ENCODE results near the gene IL17RD. TPM values are rescaled to one million over a fixed set of nuclear protein-coding genes. Genes with fewer than 3 reads are reported as not detected.

The IL17RD gene
- total and polyA plus RNA-seq, 2 of the 13 experiments (the other 11 are each of a cell fraction or from before 2014, with no cell fraction given) = 0.28 to 0.31 TPM

GRCh38 chr3:57160076-57160764 is 4.9 kb downstream of the IL17RD start (continued):
- TF ChIP-seq GTF3A (CRISPR knock-in tag; conservative IDR thresholded peaks at IDR 0.05) = no peak
- no peak for TF ChIP-seq CTCF (CRISPR knock-in tag; IDR thresholded peaks at IDR 0.05)

- Histone ChIP-seq H3K36me3 (replicated peaks in 1 of 2; ENCODE audit: control insufficient read depth in 1 of 2, insufficient read depth in 2 of 2, low read length in 2 of 2) (no peaks in the 10 kb centered on the region), H3K4me3 (replicated peaks in 1 of 3; ENCODE audit: insufficient read depth in 1 of 3, low read depth in 2 of 3, low read length in 3 of 3) (no peak overlapping the region), H4K20me1 (ENCODE audit: insufficient read depth, low read length) (no peaks in the 10 kb centered on the region), H3K79me2 (ENCODE audit: insufficient read depth, low read length) (no peaks in the 10 kb centered on the region), H3K9me3 (ENCODE audit: low read length) (no peaks in the 10 kb centered on the region), H3K27me3 (ENCODE audit: control insufficient read depth in 1 of 2, insufficient read depth in 2 of 2, low read length in 2 of 2) (peaks cover 3 to 71% of the 10 kb centered on the region in 2 experiments), H3K27ac (ENCODE audit: extremely low read length, insufficient read depth, low read length) (no peak overlapping the region), H3K4me1 (ENCODE audit: insufficient read depth, low read length) (peaks cover 3% of the 10 kb centered on the region), H3K4me2 (ENCODE audit: low read depth, low read length) (no peak overlapping the region), H3K9ac (ENCODE audit: insufficient read depth, low read depth, low read length) (no peak overlapping the region), H2AFZ (ENCODE audit: low read length) (no peak overlapping the region)
- FAIRE-seq (no peak), DNase-seq (ENCODE audit: low spot score) (no peak), ATAC-seq (no peak)
- CTCF ChIA-PET (ENCODE audit: low intra/inter-chr PET ratio, low total read pairs) = no interaction called here
- BruUV-seq (replicated peaks) = no TSS peak
- intact Hi-C loops (cut with micrococcal nuclease; ENCODE audit: unreplicated experiment) = no loop called here
- WGBS (ENCODE audit: low lambda C conversion rate) = 4% methylated on average over 8 of the region's 8 CpGs
- POLR2A ChIA-PET = no interaction called here
- in situ Hi-C loops (cut with HindIII; ENCODE audit: extremely low pct_ligation_motif_present, low pct_unique_long_range_greater_than_20kb) = no loop called here
- TF ChIP-seq TFDP1 (CRISPR knock-in tag; IDR thresholded peaks at IDR 0.05; ENCODE audit: borderline replicate concordance) (no peak), ZSCAN30 (CRISPR knock-in tag; IDR thresholded peaks at IDR 0.05) (no peak), ZNF589 (CRISPR knock-in tag; conservative IDR thresholded peaks at IDR 0.05) (no peak), ZBTB7A (CRISPR knock-in tag; IDR thresholded peaks at IDR 0.05) (no peak), ZBTB40 (IDR thresholded peaks at IDR 0.05) (no peak), ZBTB40 (CRISPR knock-in tag; IDR thresholded peaks at IDR 0.05) (no peak)
Observed at GRCh38 chr3:57158813-57159738, 6.1 kb downstream of the IL17RD start.

Data from HepG2 (cell line).